ENCODE data around the gene TMEM54.

GRCh38 chr1:32900956-32901822 is at the start of gene TMEM54:
- no peak for TF ChIP-seq EZH2phosphoT487 (conservative IDR thresholded peaks at IDR 0.05; ENCODE audit: low read length)
- no peak for TF ChIP-seq CTCF (IDR thresholded peaks at IDR 0.05; ENCODE audit: insufficient read depth, low read length, poor library complexity, severe bottlenecking)
